Measurements from ENCODE around the gene CRK. TPM values are rescaled to one million over a fixed set of nuclear protein-coding genes. Genes with fewer than 3 reads are reported as not detected.

Gene CRK
- total RNA-seq, 1 donor from 2014 or later: 36.0 TPM

GRCh38 chr17:1376061-1376460 is 80.0 kb downstream of the CRK start:
- intact Hi-C loops (cut with DNase I): no loop called here
- ATAC-seq (ENCODE audit: poor library complexity): no peak
- DNase-seq: no peak

- intact Hi-C loops (cut with DNase I): no loop called here
- DNase-seq (no peak), ATAC-seq (ENCODE audit: poor library complexity) (no peak)
These were observed 80.4 kb downstream of the CRK start for GRCh38 chr17:1375615-1376014.

GRCh38 chr17:1374431-1375177 is 81.4 kb downstream of the CRK start:
- intact Hi-C loops (cut with DNase I): no loop called here
- no peak for DNase-seq
- ATAC-seq (ENCODE audit: poor library complexity): no peak

GRCh38 chr17:1373707-1374237 is 82.3 kb downstream of the CRK start:
- no peak for ATAC-seq (ENCODE audit: poor library complexity)
- intact Hi-C loops (cut with DNase I): no loop called here
- no peak for DNase-seq

GRCh38 chr17:1372618-1373017 is 83.4 kb downstream of the CRK start:
- ATAC-seq (ENCODE audit: poor library complexity) (no peak), DNase-seq (no peak)
- intact Hi-C loops (cut with DNase I): no loop called here

GRCh38 chr17:1371893-1372590 is 84.0 kb downstream of the CRK start:
- intact Hi-C loops (cut with DNase I): no loop called here
- ATAC-seq (ENCODE audit: poor library complexity) (no peak), DNase-seq (no peak)

Other genes starting within 250 kb of the CRK start
- not detected for gene BHLHA9, start 185.8 kb downstream of the CRK start, total RNA-seq
- 0.97 TPM for gene TRARG1, start 176.6 kb downstream of the CRK start, total RNA-seq
- 613 TPM for gene YWHAE, start 56.0 kb downstream of the CRK start, total RNA-seq
- gene MYO1C, start 36.5 kb upstream of the CRK start, total RNA-seq: 182 TPM
- 32.9 TPM for gene INPP5K, start 60.4 kb upstream of the CRK start, total RNA-seq
- 46.3 TPM for gene PITPNA, start 106.6 kb upstream of the CRK start, total RNA-seq
- 4.2 TPM for gene SLC43A2, start 172.6 kb upstream of the CRK start, total RNA-seq
- 11.2 TPM for gene SCARF1, start 189.5 kb upstream of the CRK start, total RNA-seq
- 74.6 TPM for gene RILP, start 193.6 kb upstream of the CRK start, total RNA-seq
- 125 TPM for gene PRPF8, start 228.6 kb upstream of the CRK start, total RNA-seq

All from Right ventricle myocardium superior (tissue), 1 donor.